Measurements from ENCODE around the gene SLC2A9. TPM values are rescaled to one million over a fixed set of nuclear protein-coding genes. Genes with fewer than 3 reads are reported as not detected.

Gene SLC2A9
- polyA plus RNA-seq, 2 of the 4 experiments (the other 2 are of a cell fraction) = 0.62 to 0.70 TPM

DNA sequence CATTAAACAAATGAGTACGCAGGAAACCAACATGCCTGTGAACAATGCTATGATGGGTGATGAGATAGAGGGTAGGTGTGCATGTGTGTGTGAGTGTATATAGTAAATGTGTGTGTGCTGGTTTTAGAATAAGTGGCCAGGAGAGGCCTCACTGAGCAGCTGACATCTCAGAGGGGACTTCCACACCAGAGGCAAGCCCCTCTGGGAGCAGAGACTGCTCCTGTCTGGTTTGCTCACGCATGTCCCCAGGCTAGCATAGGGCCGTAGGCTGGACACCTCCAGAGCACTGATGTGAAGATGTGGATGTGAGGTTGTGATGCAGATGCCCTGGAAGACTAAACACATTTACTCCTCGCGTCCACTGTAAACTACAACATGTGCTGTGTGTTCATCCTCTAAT lies 135.3 kb downstream of the SLC2A9 start:
- DNase-seq (ENCODE audit: low read depth in 1 of 2, low spot score in 1 of 2) = no peak
- no peak overlapping the region for H3K27ac ChIP-seq
- no peaks in the 10 kb centered on the region for H3K9me3 ChIP-seq
- ATAC-seq = no peak
- H3K4me3 ChIP-seq = no peak overlapping the region
- ChIA-PET POLR2A (no interaction called here), CTCF (no interaction called here)
- FAIRE-seq = no peak
- H3K4me1 ChIP-seq = no peaks in the 10 kb centered on the region
- no peak overlapping the region for H3K4me2 ChIP-seq
- TF ChIP-seq ATOH8 (CRISPR knock-in tag; IDR thresholded peaks at IDR 0.05; ENCODE audit: low read depth) (no peak), RCOR1 (IDR thresholded peaks at IDR 0.05; ENCODE audit: low read depth, low read length) (no peak), CHD4 (IDR thresholded peaks at IDR 0.05; ENCODE audit: borderline replicate concordance) (no peak)
- WGBS (ENCODE audit: missing lambda C conversion rate) = 55% methylated on average over 5 of the region's 5 CpGs

GRCh38 chr4:9880406-9881197 lies 140.7 kb downstream of the SLC2A9 start:
- H3K4me3 ChIP-seq = no peak overlapping the region
- FAIRE-seq (no peak), ATAC-seq (no peak), DNase-seq (ENCODE audit: low read depth in 1 of 2, low spot score in 1 of 2) (no peak)
- no peak for TF ChIP-seq HES2 (IDR thresholded peaks at IDR 0.05)
- no peak for TF ChIP-seq BHLHE40 (IDR thresholded peaks at IDR 0.05; ENCODE audit: low read depth, low read length)
- no peak for TF ChIP-seq ZNF302 (CRISPR knock-in tag; IDR thresholded peaks at IDR 0.05)
- TF ChIP-seq RFX5 (IDR thresholded peaks at IDR 0.05) = no peak
- TF ChIP-seq MAZ (IDR thresholded peaks at IDR 0.05; ENCODE audit: borderline replicate concordance, low read depth, low read length) = no peak
- no peak for TF ChIP-seq SREBF2 (IDR thresholded peaks at IDR 0.05)
- TF ChIP-seq, protein P1, sequence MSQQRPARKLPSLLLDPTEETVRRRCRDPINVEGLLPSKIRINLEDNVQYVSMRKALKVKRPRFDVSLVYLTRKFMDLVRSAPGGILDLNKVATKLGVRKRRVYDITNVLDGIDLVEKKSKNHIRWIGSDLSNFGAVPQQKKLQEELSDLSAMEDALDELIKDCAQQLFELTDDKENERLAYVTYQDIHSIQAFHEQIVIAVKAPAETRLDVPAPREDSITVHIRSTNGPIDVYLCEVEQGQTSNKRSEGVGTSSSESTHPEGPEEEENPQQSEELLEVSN (IDR thresholded peaks at IDR 0.05; ENCODE audit: borderline replicate concordance, low read depth) = no peak
- no peak for TF ChIP-seq ESRRA (IDR thresholded peaks at IDR 0.05; ENCODE audit: borderline replicate concordance, low read length)
- TF ChIP-seq SMC3 (IDR thresholded peaks at IDR 0.05) = no peak
- no peak for TF ChIP-seq EHF (CRISPR knock-in tag; IDR thresholded peaks at IDR 0.05)
- TF ChIP-seq PHF8 (IDR thresholded peaks at IDR 0.05; ENCODE audit: borderline replicate concordance, low read depth) = no peak
- no peak for TF ChIP-seq GATA3 (IDR thresholded peaks at IDR 0.05; ENCODE audit: borderline replicate concordance)
- TF ChIP-seq ZC3H11A (IDR thresholded peaks at IDR 0.05) = no peak
- no peak for TF ChIP-seq POLR2A (IDR thresholded peaks at IDR 0.05; ENCODE audit: low read length)
- TF ChIP-seq HMGXB4 (CRISPR knock-in tag; IDR thresholded peaks at IDR 0.05; ENCODE audit: borderline replicate concordance) = no peak
- TF ChIP-seq, protein P2, sequence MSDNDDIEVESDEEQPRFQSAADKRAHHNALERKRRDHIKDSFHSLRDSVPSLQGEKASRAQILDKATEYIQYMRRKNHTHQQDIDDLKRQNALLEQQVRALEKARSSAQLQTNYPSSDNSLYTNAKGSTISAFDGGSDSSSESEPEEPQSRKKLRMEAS (IDR thresholded peaks at IDR 0.05) = no peak
- H3K4me2 ChIP-seq = no peak overlapping the region
- 23% methylated on average over 5 of the region's 6 CpGs for WGBS (ENCODE audit: missing lambda C conversion rate)
- no peaks in the 10 kb centered on the region for H3K9me3 ChIP-seq
- CTCF ChIA-PET = interaction anchor here (1.3 kb wide), 1 partner anchor 133 kb away, joined by 3 read pairs; no protein-coding TSS in a partner anchor
- POLR2A ChIA-PET = no interaction called here
- H3K4me1 ChIP-seq = no peaks in the 10 kb centered on the region
- H3K27ac ChIP-seq = no peak overlapping the region

GRCh38 chr4:9877123-9877522 lies 144.2 kb downstream of the SLC2A9 start:
- CTCF ChIA-PET = no interaction called here
- no peaks in the 10 kb centered on the region for H3K4me1 ChIP-seq
- TF ChIP-seq, protein P3, sequence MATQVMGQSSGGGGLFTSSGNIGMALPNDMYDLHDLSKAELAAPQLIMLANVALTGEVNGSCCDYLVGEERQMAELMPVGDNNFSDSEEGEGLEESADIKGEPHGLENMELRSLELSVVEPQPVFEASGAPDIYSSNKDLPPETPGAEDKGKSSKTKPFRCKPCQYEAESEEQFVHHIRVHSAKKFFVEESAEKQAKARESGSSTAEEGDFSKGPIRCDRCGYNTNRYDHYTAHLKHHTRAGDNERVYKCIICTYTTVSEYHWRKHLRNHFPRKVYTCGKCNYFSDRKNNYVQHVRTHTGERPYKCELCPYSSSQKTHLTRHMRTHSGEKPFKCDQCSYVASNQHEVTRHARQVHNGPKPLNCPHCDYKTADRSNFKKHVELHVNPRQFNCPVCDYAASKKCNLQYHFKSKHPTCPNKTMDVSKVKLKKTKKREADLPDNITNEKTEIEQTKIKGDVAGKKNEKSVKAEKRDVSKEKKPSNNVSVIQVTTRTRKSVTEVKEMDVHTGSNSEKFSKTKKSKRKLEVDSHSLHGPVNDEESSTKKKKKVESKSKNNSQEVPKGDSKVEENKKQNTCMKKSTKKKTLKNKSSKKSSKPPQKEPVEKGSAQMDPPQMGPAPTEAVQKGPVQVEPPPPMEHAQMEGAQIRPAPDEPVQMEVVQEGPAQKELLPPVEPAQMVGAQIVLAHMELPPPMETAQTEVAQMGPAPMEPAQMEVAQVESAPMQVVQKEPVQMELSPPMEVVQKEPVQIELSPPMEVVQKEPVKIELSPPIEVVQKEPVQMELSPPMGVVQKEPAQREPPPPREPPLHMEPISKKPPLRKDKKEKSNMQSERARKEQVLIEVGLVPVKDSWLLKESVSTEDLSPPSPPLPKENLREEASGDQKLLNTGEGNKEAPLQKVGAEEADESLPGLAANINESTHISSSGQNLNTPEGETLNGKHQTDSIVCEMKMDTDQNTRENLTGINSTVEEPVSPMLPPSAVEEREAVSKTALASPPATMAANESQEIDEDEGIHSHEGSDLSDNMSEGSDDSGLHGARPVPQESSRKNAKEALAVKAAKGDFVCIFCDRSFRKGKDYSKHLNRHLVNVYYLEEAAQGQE (IDR thresholded peaks at IDR 0.05) = no peak
- TF ChIP-seq PBX3 (IDR thresholded peaks at IDR 0.05) (no peak), CEBPB (IDR thresholded peaks at IDR 0.05) (no peak), RCOR1 (IDR thresholded peaks at IDR 0.05; ENCODE audit: low read depth, low read length) (no peak), TP53 (CRISPR knock-in tag; IDR thresholded peaks at IDR 0.05) (no peak)
- no peak overlapping the region for H3K27ac ChIP-seq
- no peaks in the 10 kb centered on the region for H3K9me3 ChIP-seq
- FAIRE-seq = no peak
- H3K4me3 ChIP-seq = no peak overlapping the region
- POLR2A ChIA-PET = no interaction called here
- 4% methylated on average over 3 of the region's 3 CpGs for WGBS (ENCODE audit: missing lambda C conversion rate)
- no peak for DNase-seq (ENCODE audit: low read depth in 1 of 2, low spot score in 1 of 2)
- H3K4me2 ChIP-seq = no peak overlapping the region
- no peak for ATAC-seq

All from A549 (cell line).